WTC11 (cell line): ENCODE measurements around the gene PTPRC. TPM values are rescaled to one million over a fixed set of nuclear protein-coding genes. Genes with fewer than 3 reads are reported as not detected.

Source experiments
- ATAC-seq: fragments of 200-7000 bp; cut with Tn5 transposase; 2 replicates; pipeline ENCODE4 v1.10.0; 2021; ENCODE audit warnings: mild to moderate bottlenecking, moderate library complexity
- CTCF ChIA-PET: fragments of 300-600 bp; sonication (Branson Sonifier 250); formaldehyde crosslinking; loops from one replicate; lab custom pipeline; 2021; ENCODE audit warnings: antibody characterized with exemption; lab: Charles Lee
- POLR2A ChIA-PET: fragments of 350-600 bp; sonication (Branson Sonifier 250); formaldehyde crosslinking; loops from one replicate; lab custom pipeline; 2021; ENCODE audit warnings: antibody characterized with exemption; lab: Charles Lee
- DNase-seq: peaks from one replicate; pipeline ENCODE4 v3.0.0; 2021; ENCODE audit warnings: low spot score
- H3K27ac Mint-ChIP-seq: 2 replicates; pipeline ENCODE4 v1.8.0; 2021; ENCODE audit warnings: mixed read lengths
- H3K27me3 Mint-ChIP-seq: 2 replicates; pipeline ENCODE4 v1.8.0; 2021; ENCODE audit warnings: low read depth, mild to moderate bottlenecking, moderate library complexity, mixed read lengths
- H3K36me3 Mint-ChIP-seq: 2 replicates; pipeline ENCODE4 v1.8.0; 2021; ENCODE audit warnings: mixed read lengths
- H3K4me1 Mint-ChIP-seq: 2 replicates; pipeline ENCODE4 v1.8.0; 2022; ENCODE audit warnings: mixed read lengths
- H3K4me3 Mint-ChIP-seq: 2 replicates; pipeline ENCODE4 v1.8.0; 2021; ENCODE audit warnings: mild to moderate bottlenecking, moderate library complexity, mixed read lengths
- H3K9me3 Mint-ChIP-seq: 2 replicates; pipeline ENCODE4 v1.8.0; 2021; ENCODE audit warnings: mixed read lengths
- CREM ChIP-seq: sonication (generic); formaldehyde crosslinking; IDR thresholded peaks from 2 replicates; pipeline ENCODE4 v1.8.1; 2022; ENCODE audit warnings: mild to moderate bottlenecking, missing genetic modification reagents, moderate library complexity
- E2F4 ChIP-seq: sonication (generic); formaldehyde crosslinking; IDR thresholded peaks from 2 replicates; pipeline ENCODE4 v1.8.1; 2022; ENCODE audit warnings: low read depth, mild to moderate bottlenecking, moderate library complexity, missing genetic modification reagents, borderline replicate concordance
- ELF4 ChIP-seq: sonication (generic); formaldehyde crosslinking; IDR thresholded peaks from 2 replicates; pipeline ENCODE4 v1.8.1; 2022; ENCODE audit warnings: low read depth, mild to moderate bottlenecking, moderate library complexity, missing genetic modification reagents
- FOXJ3 ChIP-seq: sonication (generic); formaldehyde crosslinking; IDR thresholded peaks from 2 replicates; pipeline ENCODE4 v1.9.0; 2021; ENCODE audit warnings: missing genetic modification reagents, mild to moderate bottlenecking, borderline replicate concordance
- GABPB1 ChIP-seq: sonication (generic); formaldehyde crosslinking; IDR thresholded peaks from 2 replicates; pipeline ENCODE4 v1.8.1; 2023; ENCODE audit warnings: mild to moderate bottlenecking, missing genetic modification reagents
- PREB ChIP-seq: sonication (generic); formaldehyde crosslinking; IDR thresholded peaks from 2 replicates; pipeline ENCODE4 v1.8.1; 2022; ENCODE audit warnings: mild to moderate bottlenecking, missing genetic modification reagents, moderate library complexity, borderline replicate concordance
- SMAD3 ChIP-seq: sonication (generic); formaldehyde crosslinking; IDR thresholded peaks from 2 replicates; pipeline ENCODE4 v1.8.0; 2022; ENCODE audit warnings: missing genetic modification reagents, mild to moderate bottlenecking, borderline replicate concordance
- TCF7 ChIP-seq: sonication (generic); formaldehyde crosslinking; IDR thresholded peaks from 2 replicates; pipeline ENCODE4 v1.8.0; 2022; ENCODE audit warnings: mild to moderate bottlenecking, low read depth, missing genetic modification reagents, moderate library complexity
- ZNF121 ChIP-seq: sonication (generic); formaldehyde crosslinking; IDR thresholded peaks from 2 replicates; pipeline ENCODE4 v1.8.0; 2023; ENCODE audit warnings: missing genetic modification reagents
- ZNF232 ChIP-seq: sonication (generic); formaldehyde crosslinking; IDR thresholded peaks from 2 replicates; pipeline ENCODE4 v1.8.0; 2022; ENCODE audit warnings: mild to moderate bottlenecking, missing genetic modification reagents
- ZNF416 ChIP-seq: fragments of 250-450 bp; sonication (Bioruptor Pico); IDR thresholded peaks from 2 replicates; pipeline ENCODE4 v1.9.0; 2021; ENCODE audit warnings: mild to moderate bottlenecking, inconsistent platforms
- ZNF512 ChIP-seq: sonication (generic); formaldehyde crosslinking; IDR thresholded peaks from 2 replicates; pipeline ENCODE4 v1.8.1; 2022; ENCODE audit warnings: missing genetic modification reagents, borderline replicate concordance
- ZNF532 ChIP-seq: fragments of 250-450 bp; sonication (Bioruptor Pico); IDR thresholded peaks from 2 replicates; pipeline ENCODE4 v1.9.0; 2021; ENCODE audit warnings: mild to moderate bottlenecking, borderline replicate concordance
- ZNF671 ChIP-seq: fragments of 250-450 bp; sonication (Bioruptor Pico); IDR thresholded peaks from 2 replicates; pipeline ENCODE4 v1.8.0; 2021; ENCODE audit warnings: mild to moderate bottlenecking
- total RNA-seq: library from RNA; stranded (reverse); gene quantifications from 3 replicates; pipeline ENCODE4 v1.2.3, GENCODE V29; 2021
- TF ChIP-seq, protein P1 (sequence below): fragments of 200-600 bp; IDR thresholded peaks from 2 replicates; pipeline ENCODE4 v1.8.0; 2022; ENCODE audit warnings: antibody characterized with exemption

Gene PTPRC
- total RNA-seq, 1 experiment from 2014 or later, result 1.4 TPM

- peak overlapping the region; percentile 47 for H3K4me3 Mint-ChIP-seq
- H3K9me3 Mint-ChIP-seq, result no peaks in the 10 kb centered on the region
- H3K27ac Mint-ChIP-seq, result peak overlapping the region; percentile 95
- no peaks in the 10 kb centered on the region for H3K27me3 Mint-ChIP-seq
- no peaks in the 10 kb centered on the region for H3K36me3 Mint-ChIP-seq
- ChIA-PET CTCF (interaction anchor here (0.5 to 1.0 kb wide), 14 partner anchors 8 to 809 kb away, joined by 3 to 6 read pairs (median 3); no protein-coding TSS in a partner anchor), POLR2A (no interaction called here)
- H3K4me1 Mint-ChIP-seq, result peaks cover 61% of the 10 kb centered on the region
- peak; percentile 79 for DNase-seq
- TF ChIP-seq ZNF532 (CRISPR knock-in tag) (no peak), ZNF671 (CRISPR knock-in tag) (no peak), FOXJ3 (CRISPR knock-in tag) (no peak), TCF7 (CRISPR knock-in tag) (no peak), ZNF416 (CRISPR knock-in tag) (no peak), CREM (CRISPR knock-in tag) (no peak), SMAD3 (CRISPR knock-in tag) (no peak), E2F4 (CRISPR knock-in tag) (no peak), GABPB1 (CRISPR knock-in tag) (peak; percentile 59; the same call in 1 of the 2 replicates), ZNF121 (CRISPR knock-in tag) (no peak), ZNF232 (CRISPR knock-in tag) (no peak), ZNF512 (CRISPR knock-in tag) (no peak), ELF4 (no peak), PREB (CRISPR knock-in tag) (no peak)
- TF ChIP-seq, protein P1, sequence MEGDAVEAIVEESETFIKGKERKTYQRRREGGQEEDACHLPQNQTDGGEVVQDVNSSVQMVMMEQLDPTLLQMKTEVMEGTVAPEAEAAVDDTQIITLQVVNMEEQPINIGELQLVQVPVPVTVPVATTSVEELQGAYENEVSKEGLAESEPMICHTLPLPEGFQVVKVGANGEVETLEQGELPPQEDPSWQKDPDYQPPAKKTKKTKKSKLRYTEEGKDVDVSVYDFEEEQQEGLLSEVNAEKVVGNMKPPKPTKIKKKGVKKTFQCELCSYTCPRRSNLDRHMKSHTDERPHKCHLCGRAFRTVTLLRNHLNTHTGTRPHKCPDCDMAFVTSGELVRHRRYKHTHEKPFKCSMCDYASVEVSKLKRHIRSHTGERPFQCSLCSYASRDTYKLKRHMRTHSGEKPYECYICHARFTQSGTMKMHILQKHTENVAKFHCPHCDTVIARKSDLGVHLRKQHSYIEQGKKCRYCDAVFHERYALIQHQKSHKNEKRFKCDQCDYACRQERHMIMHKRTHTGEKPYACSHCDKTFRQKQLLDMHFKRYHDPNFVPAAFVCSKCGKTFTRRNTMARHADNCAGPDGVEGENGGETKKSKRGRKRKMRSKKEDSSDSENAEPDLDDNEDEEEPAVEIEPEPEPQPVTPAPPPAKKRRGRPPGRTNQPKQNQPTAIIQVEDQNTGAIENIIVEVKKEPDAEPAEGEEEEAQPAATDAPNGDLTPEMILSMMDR, result peak; percentile 68
- ATAC-seq, result peak; percentile 73
These were observed 60.6 kb downstream of the PTPRC start for GRCh38 chr1:198699167-198700015.
